ENCODE data around the gene SPNS1.
"Not testable (repeated sequence)": the region's sequence is repeated elsewhere in the genome, so short reads cannot be mapped to it uniquely, and the experiment has no call there.

SPNS1 gene

GRCh38 chr16:28935924-28936783 lies 38.4 kb upstream of the SPNS1 start:
- no peaks in the 10 kb centered on the region for H3K4me1 ChIP-seq (ENCODE audit: control insufficient read depth, insufficient read depth, low read length)
- peak overlapping the region; percentile 52 for H3K4me2 ChIP-seq (ENCODE audit: low read length)
- H3K9me3 ChIP-seq (replicated peaks; ENCODE audit: low read length) = no peaks in the 10 kb centered on the region
- no peaks in the 10 kb centered on the region for H3K36me3 ChIP-seq (ENCODE audit: insufficient read depth, low read length)
- H3K27me3 ChIP-seq (ENCODE audit: control insufficient read depth, insufficient read depth, low read length) = peaks cover 4% of the 10 kb centered on the region
- no peak overlapping the region for H3K4me3 ChIP-seq (ENCODE audit: low read length)
- H3K9ac ChIP-seq (ENCODE audit: low read depth, low read length) = no peak overlapping the region

- Histone ChIP-seq H3K4me1 (ENCODE audit: control insufficient read depth, insufficient read depth, low read length) (no peaks in the 10 kb centered on the region), H3K9ac (ENCODE audit: low read depth, low read length) (no peak overlapping the region), H3K36me3 (ENCODE audit: insufficient read depth, low read length) (no peaks in the 10 kb centered on the region), H3K4me2 (ENCODE audit: low read length) (no peak overlapping the region), H3K27me3 (ENCODE audit: control insufficient read depth, insufficient read depth, low read length) (peaks cover 4% of the 10 kb centered on the region), H3K9me3 (replicated peaks; ENCODE audit: low read length) (no peaks in the 10 kb centered on the region), H3K4me3 (ENCODE audit: low read length) (no peak overlapping the region)
Measured at GRCh38 chr16:28936784-28937155, 37.8 kb upstream of the SPNS1 start.

GRCh38 chr16:28937222-28937876 lies 37.2 kb upstream of the SPNS1 start:
- Histone ChIP-seq H3K4me3 (ENCODE audit: low read length) (no peak overlapping the region), H3K9ac (ENCODE audit: low read depth, low read length) (no peak overlapping the region)

GRCh38 chr16:28938721-28939120 lies 35.9 kb upstream of the SPNS1 start:
- H3K9me3 ChIP-seq (replicated peaks; ENCODE audit: low read length) = no peaks in the 10 kb centered on the region
- no peak overlapping the region for H3K9ac ChIP-seq (ENCODE audit: low read depth, low read length)
- no peaks in the 10 kb centered on the region for H3K4me1 ChIP-seq (ENCODE audit: control insufficient read depth, insufficient read depth, low read length)
- H3K4me2 ChIP-seq (ENCODE audit: low read length) = no peak overlapping the region
- H3K36me3 ChIP-seq (ENCODE audit: insufficient read depth, low read length) = no peaks in the 10 kb centered on the region
- H3K27me3 ChIP-seq (ENCODE audit: control insufficient read depth, insufficient read depth, low read length) = peaks cover 4% of the 10 kb centered on the region
- no peak overlapping the region for H3K4me3 ChIP-seq (ENCODE audit: low read length)

More at GRCh38 chr16:28937222-28937876, 37.2 kb upstream of the SPNS1 start:
- Histone ChIP-seq H3K4me2 (ENCODE audit: low read length) (no peak overlapping the region), H3K4me1 (ENCODE audit: control insufficient read depth, insufficient read depth, low read length) (no peaks in the 10 kb centered on the region), H3K36me3 (ENCODE audit: insufficient read depth, low read length) (no peaks in the 10 kb centered on the region), H3K9me3 (replicated peaks; ENCODE audit: low read length) (no peaks in the 10 kb centered on the region), H3K27me3 (ENCODE audit: control insufficient read depth, insufficient read depth, low read length) (peaks cover 4% of the 10 kb centered on the region)

GRCh38 chr16:28939825-28940224 lies 34.8 kb upstream of the SPNS1 start:
- H3K36me3 ChIP-seq (ENCODE audit: insufficient read depth, low read length); H3K4me2 ChIP-seq (ENCODE audit: low read length); H3K9me3 ChIP-seq (replicated peaks; ENCODE audit: low read length); H3K9ac ChIP-seq (ENCODE audit: low read depth, low read length); H3K4me1 ChIP-seq (ENCODE audit: control insufficient read depth, insufficient read depth, low read length); H3K27me3 ChIP-seq (ENCODE audit: control insufficient read depth, insufficient read depth, low read length); H3K4me3 ChIP-seq (ENCODE audit: low read length): not testable (repeated sequence)

GRCh38 chr16:28943281-28943680 lies 31.3 kb upstream of the SPNS1 start:
- no peaks in the 10 kb centered on the region for H3K9me3 ChIP-seq (replicated peaks; ENCODE audit: low read length)
- peaks cover 13% of the 10 kb centered on the region for H3K4me1 ChIP-seq (ENCODE audit: control insufficient read depth, insufficient read depth, low read length)
- H3K27me3 ChIP-seq (ENCODE audit: control insufficient read depth, insufficient read depth, low read length) = peaks cover 4% of the 10 kb centered on the region
- no peak overlapping the region for H3K9ac ChIP-seq (ENCODE audit: low read depth, low read length)
- no peak overlapping the region for H3K4me2 ChIP-seq (ENCODE audit: low read length)
- no peaks in the 10 kb centered on the region for H3K36me3 ChIP-seq (ENCODE audit: insufficient read depth, low read length)
- no peak overlapping the region for H3K4me3 ChIP-seq (ENCODE audit: low read length)

GRCh38 chr16:28946681-28947080 lies 27.9 kb upstream of the SPNS1 start:
- no peaks in the 10 kb centered on the region for H3K36me3 ChIP-seq (ENCODE audit: insufficient read depth, low read length)
- H3K9ac ChIP-seq (ENCODE audit: low read depth, low read length) = no peak overlapping the region
- H3K4me2 ChIP-seq (ENCODE audit: low read length) = no peak overlapping the region
- no peak overlapping the region for H3K4me3 ChIP-seq (ENCODE audit: low read length)
- H3K9me3 ChIP-seq (replicated peaks; ENCODE audit: low read length) = no peaks in the 10 kb centered on the region
- no peaks in the 10 kb centered on the region for H3K27me3 ChIP-seq (ENCODE audit: control insufficient read depth, insufficient read depth, low read length)
- H3K4me1 ChIP-seq (ENCODE audit: control insufficient read depth, insufficient read depth, low read length) = peaks cover 15% of the 10 kb centered on the region

- no peaks in the 10 kb centered on the region for H3K27me3 ChIP-seq (ENCODE audit: control insufficient read depth, insufficient read depth, low read length)
- peaks cover 25% of the 10 kb centered on the region for H3K36me3 ChIP-seq (ENCODE audit: insufficient read depth, low read length)
- peak within 1 kb of the TSS; percentile 100 for H3K4me2 ChIP-seq (ENCODE audit: low read length)
- peaks cover 16% of the 10 kb centered on the region for H3K4me1 ChIP-seq (ENCODE audit: control insufficient read depth, insufficient read depth, low read length)
- H3K9ac ChIP-seq (ENCODE audit: low read depth, low read length) = peak within 1 kb of the TSS; percentile 93
- peak within 1 kb of the TSS; percentile 99 for H3K4me3 ChIP-seq (ENCODE audit: low read length)
- H3K9me3 ChIP-seq (replicated peaks; ENCODE audit: low read length) = no peaks in the 10 kb centered on the region
Measured at GRCh38 chr16:28950648-28951409, 23.7 kb upstream of the SPNS1 start, which contains the start of gene NFATC2IP. NFATC2IP (plus strand) TSS chr16:28950937; CDS start chr16:28951012, 75 bp downstream.

GRCh38 chr16:28951410-28951943 lies 23.1 kb upstream of the SPNS1 start:
- Histone ChIP-seq H3K36me3 (ENCODE audit: insufficient read depth, low read length) (peaks cover 30% of the 10 kb centered on the region), H3K9ac (ENCODE audit: low read depth, low read length) (peak overlapping the region; percentile 93), H3K4me2 (ENCODE audit: low read length) (peak overlapping the region; percentile 100), H3K4me3 (ENCODE audit: low read length) (peak overlapping the region; percentile 99), H3K4me1 (ENCODE audit: control insufficient read depth, insufficient read depth, low read length) (peaks cover 14% of the 10 kb centered on the region), H3K9me3 (replicated peaks; ENCODE audit: low read length) (no peaks in the 10 kb centered on the region), H3K27me3 (ENCODE audit: control insufficient read depth, insufficient read depth, low read length) (no peaks in the 10 kb centered on the region)

- no peak overlapping the region for H3K9ac ChIP-seq (ENCODE audit: low read depth, low read length)
- peaks cover 63% of the 10 kb centered on the region for H3K36me3 ChIP-seq (ENCODE audit: insufficient read depth, low read length)
- no peak overlapping the region for H3K4me2 ChIP-seq (ENCODE audit: low read length)
- no peaks in the 10 kb centered on the region for H3K27me3 ChIP-seq (ENCODE audit: control insufficient read depth, insufficient read depth, low read length)
- H3K4me3 ChIP-seq (ENCODE audit: low read length) = no peak overlapping the region
- H3K4me1 ChIP-seq (ENCODE audit: control insufficient read depth, insufficient read depth, low read length) = no peaks in the 10 kb centered on the region
- H3K9me3 ChIP-seq (replicated peaks; ENCODE audit: low read length) = no peaks in the 10 kb centered on the region
Measured at GRCh38 chr16:28958216-28958615, 16.4 kb upstream of the SPNS1 start.

- no peaks in the 10 kb centered on the region for H3K4me1 ChIP-seq (ENCODE audit: control insufficient read depth, insufficient read depth, low read length)
- peaks cover 62% of the 10 kb centered on the region for H3K36me3 ChIP-seq (ENCODE audit: insufficient read depth, low read length)
- H3K4me3 ChIP-seq (ENCODE audit: low read length) = no peak overlapping the region
- no peaks in the 10 kb centered on the region for H3K27me3 ChIP-seq (ENCODE audit: control insufficient read depth, insufficient read depth, low read length)
- no peak overlapping the region for H3K9ac ChIP-seq (ENCODE audit: low read depth, low read length)
- H3K4me2 ChIP-seq (ENCODE audit: low read length) = no peak overlapping the region
- H3K9me3 ChIP-seq (replicated peaks; ENCODE audit: low read length) = no peaks in the 10 kb centered on the region
Measured at GRCh38 chr16:28958836-28959235, 15.7 kb upstream of the SPNS1 start.

Measured in skeletal muscle satellite cell (primary cell).